K562 (cell line): Measurements from ENCODE around the gene EXTL1. TPM values are rescaled to one million over a fixed set of nuclear protein-coding genes. Genes with fewer than 3 reads are reported as not detected.

Experiments used
- ATAC-seq: fragments of 200-7000 bp; cut with Tn5 transposase; 3 replicates; pipeline ENCODE4 v1.9.1; 2020; ENCODE audit warnings: moderate library complexity
- BruUV-seq: library from RNA; stranded (reverse); fragments of 400-500 nt; replicated peaks from 2 replicates; lab custom pipeline; 2021; lab: Mats Ljungman, UMichigan
- CTCF ChIA-PET: fragments of 300-600 bp; formaldehyde crosslinking; extraction: SDS; loops from one replicate; lab custom pipeline; 2021; ENCODE audit warnings: low intra/inter-chr PET ratio; lab: Yijun Ruan, JAX
- POLR2A ChIA-PET: fragments of 300-600, 350-650 bp; sonication (Branson Sonifier 250); formaldehyde crosslinking; extraction: SDS; loops from one replicate; lab custom pipeline; 2021; ENCODE audit warnings: antibody characterized with exemption, inconsistent platforms; lab: Yijun Ruan, JAX
- DNase-seq, 4 experiments: peaks; one replicate each; pipeline versions ENCODE4 v3.0.0 to v3.0.0-alpha.2; 2011 to 2018; ENCODE audit warnings: low spot score in 3 of 4, mixed read lengths in 3 of 4; ENCODE audit errors: extremely low read depth in 1 of 4
- FAIRE-seq: peaks from 2 replicates; lab custom pipeline; 2011; peaks lifted over from hg19 to GRCh38; lab: Jason Lieb, UNC
- H2AFZ ChIP-seq: 2 replicates; pipeline ENCODE4 v1.6.0; 2011; ENCODE audit warnings: low read depth, low read length, control low read depth, inconsistent platforms
- H3K27ac ChIP-seq: fragments of 200-600 bp; 3 replicates; pipeline ENCODE4 v1.8.0; 2011; ENCODE audit warnings: low read depth, mild to moderate bottlenecking, control low read depth, inconsistent platforms, low read length, moderate library complexity, mixed read lengths; ENCODE audit errors: extremely low read depth
- H3K27me3 ChIP-seq, 2 experiments: fragments of 300-600 bp in 1 of 2; 2 replicates in 1 of 2; 3 replicates in 1 of 2; pipeline versions ENCODE4 v1.6.0 to v1.8.0; 2011; ENCODE audit warnings: inconsistent platforms in 2 of 2, low read length in 2 of 2, mild to moderate bottlenecking in 1 of 2, mixed read lengths in 1 of 2, moderate library complexity in 1 of 2; ENCODE audit not compliant: control insufficient read depth in 2 of 2, insufficient read depth in 2 of 2
- H3K36me3 ChIP-seq: fragments of 300-600 bp; 3 replicates; pipeline ENCODE4 v1.8.0; 2011; ENCODE audit warnings: mild to moderate bottlenecking, low read length, inconsistent platforms; ENCODE audit not compliant: control insufficient read depth, insufficient read depth
- H3K4me1 ChIP-seq, 2 experiments: fragments of 200-600 bp in 1 of 2; replicated peaks in 1 of 2; 2 replicates in 1 of 2; 3 replicates in 1 of 2; pipeline versions ENCODE4 v1.5.1 to v1.8.0; 2011; ENCODE audit warnings: inconsistent platforms in 2 of 2, low read length in 2 of 2, mild to moderate bottlenecking in 1 of 2, mixed read lengths in 1 of 2, moderate library complexity in 1 of 2; ENCODE audit not compliant: control insufficient read depth in 2 of 2, insufficient read depth in 2 of 2
- H3K4me2 ChIP-seq: 2 replicates; pipeline ENCODE4 v1.6.1; 2011; ENCODE audit warnings: low read length, control low read depth, inconsistent platforms, mixed read lengths; ENCODE audit not compliant: insufficient read depth
- H3K4me3 ChIP-seq: fragments of 200-600 bp; sonication (generic), shearing (Covaris generic); 2 replicates; pipeline ENCODE4 v1.5.1; 2016; ENCODE audit warnings: control low read depth, inconsistent platforms
- H3K79me2 ChIP-seq: fragments of 200-600 bp; 3 replicates; pipeline ENCODE4 v1.8.0; 2011; ENCODE audit warnings: low read length, inconsistent platforms; ENCODE audit not compliant: control insufficient read depth, insufficient read depth
- H3K9ac ChIP-seq, 2 experiments: 2 replicates each; pipeline versions ENCODE4 v1.6.0 to v1.6.1; 2011; ENCODE audit warnings: low read depth in 2 of 2, low read length in 2 of 2, control low read depth in 1 of 2, inconsistent platforms in 1 of 2, mild to moderate bottlenecking in 1 of 2, mixed read lengths in 1 of 2; ENCODE audit not compliant: insufficient read depth in 1 of 2
- H3K9me1 ChIP-seq: one replicate; pipeline ENCODE4 v1.6.0; 2011; ENCODE audit warnings: inconsistent platforms, mild to moderate bottlenecking, low read length, moderate library complexity; ENCODE audit not compliant: control insufficient read depth, insufficient read depth
- H3K9me3 ChIP-seq: replicated peaks from 2 replicates; pipeline ENCODE4 v1.5.1; 2011; ENCODE audit warnings: low read depth, low read length, inconsistent platforms; ENCODE audit not compliant: control insufficient read depth, insufficient read depth
- H4K20me1 ChIP-seq: replicated peaks from 2 replicates; pipeline ENCODE4 v1.6.1; 2011; ENCODE audit warnings: low read length, inconsistent platforms, mixed read lengths; ENCODE audit not compliant: control insufficient read depth, insufficient read depth
- L3MBTL2 ChIP-seq: fragments of 450-650 bp; IDR thresholded peaks from 2 replicates; pipeline ENCODE4 v1.6.1; 2016; ENCODE audit warnings: mild to moderate bottlenecking, moderate library complexity
- ZKSCAN3 ChIP-seq: fragments of 250-450 bp; sonication (Bioruptor Pico); IDR thresholded peaks from 2 replicates; pipeline ENCODE4 v1.4.0; 2020
- ZSCAN29 ChIP-seq: fragments of 450-650 bp; IDR thresholded peaks from 2 replicates; pipeline ENCODE4 v1.6.1; 2017
- WGBS: fragments of 100-300 bp; shearing (Covaris generic); methylation state at CpG from one replicate; pipeline ENCODE4 v1.1.6; 2016; ENCODE audit warnings: low coverage, mixed read lengths; ENCODE audit not compliant: insufficient coverage; ENCODE audit errors: missing lambda C conversion rate; 5-methylcytosine and 5-hydroxymethylcytosine counted together
- in situ Hi-C: fragments of 300-500 bp; cut with MboI; formaldehyde crosslinking; loops from 4 replicates; pipeline ENCODE4 v1.15.0; 2018; ENCODE audit warnings: inconsistent platforms, mixed read lengths
- intact Hi-C: fragments of 100-400 bp; cut with micrococcal nuclease; formaldehyde crosslinking; loops from 2 replicates; pipeline ENCODE4 v1.14.2; 2022
- polyA plus RNA-seq, 8 experiments: library from polyadenylated mRNA; depleted of rRNA in 4 of 8; stranded (reverse) in 5 of 8; unstranded in 3 of 8; fragments of >200 nt; fragmentation: Nextera tagmentation in 2 of 8; fragmentation: Illumina TruSeq in 1 of 8; extraction: Ambion mirVana in 2 of 8; extraction: Trizol in 1 of 8; gene quantifications; 2 replicates each; pipeline versions ENCODE4 v1.2.1 to v1.2.3, GENCODE V29; 2011 to 2014; ENCODE audit warnings: inconsistent platforms in 1 of 8, missing spikeins in 1 of 8
- total RNA-seq, 7 experiments: library from RNA; depleted of rRNA in 6 of 7; stranded (reverse); fragments of >200 nt in 6 of 7; fragmentation: Illumina TruSeq in 2 of 7; extraction: Trizol in 2 of 7; gene quantifications; 2 replicates each; pipeline versions ENCODE4 v1.2.1 to v1.2.3, GENCODE V29; 2011 to 2021; ENCODE audit warnings: low replicate concordance in 1 of 7
- TF ChIP-seq, protein P1 (sequence below): fragments of 450-650 bp; IDR thresholded peaks from 2 replicates; pipeline ENCODE4 v1.6.1; 2016; ENCODE audit warnings: mild to moderate bottlenecking, moderate library complexity
- TF ChIP-seq, protein P2 (sequence below), 2 experiments: IDR thresholded peaks; 2 replicates each; pipeline ENCODE4 v1.6.1; 2011; ENCODE audit warnings: borderline replicate concordance in 1 of 2, control low read depth in 1 of 2, low read depth in 1 of 2, low read length in 1 of 2, mild to moderate bottlenecking in 1 of 2, mixed read lengths in 1 of 2, moderate library complexity in 1 of 2; ENCODE audit not compliant: insufficient read depth in 1 of 2, insufficient read length in 1 of 2, poor library complexity in 1 of 2, severe bottlenecking in 1 of 2; ENCODE audit errors: extremely low read depth in 1 of 2
- TF ChIP-seq, protein P3 (sequence below): fragments of 250-450 bp; sonication (Bioruptor Pico); IDR thresholded peaks from 2 replicates; pipeline ENCODE4 v1.4.0; 2020; ENCODE audit warnings: mild to moderate bottlenecking

EXTL1 gene
- total and polyA plus RNA-seq, 9 of the 15 experiments (the other 6 are each of a cell fraction or from before 2014, with no cell fraction given): 0.04 to 0.23 (median 0.08) TPM; not detected in 3

DNA sequence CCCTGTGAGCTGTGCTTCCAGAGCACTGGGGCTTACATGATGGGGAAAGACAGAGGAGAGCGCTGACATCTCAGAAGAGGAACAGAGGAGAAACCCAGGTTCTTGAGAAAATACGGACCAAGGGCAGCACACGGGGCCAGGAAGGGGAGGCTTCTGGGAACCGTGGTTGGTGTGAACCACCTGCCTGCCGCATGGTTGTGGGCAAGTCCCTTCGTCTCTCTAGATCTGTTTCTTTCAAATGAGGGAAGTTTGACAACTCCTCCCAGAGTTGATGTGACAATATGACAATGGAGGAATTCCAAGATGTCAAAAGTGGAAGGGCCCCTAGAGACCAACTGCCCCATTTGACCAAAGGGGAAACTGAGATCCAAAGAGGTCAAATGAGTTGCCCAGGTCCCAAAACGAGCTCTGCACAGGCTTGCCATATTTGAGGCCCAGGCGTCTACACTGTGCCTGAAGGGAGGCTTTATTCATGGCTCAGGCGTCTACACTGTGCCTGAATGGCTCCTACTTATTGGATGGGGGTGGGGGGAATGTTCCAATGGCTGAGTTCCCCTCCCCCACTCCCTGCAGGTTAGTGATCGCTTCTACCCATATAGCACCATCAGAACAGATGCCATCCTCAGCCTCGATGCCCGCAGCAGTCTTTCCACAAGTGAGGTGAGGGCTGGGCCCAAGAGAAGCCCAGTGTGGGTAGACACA is 11.2 kb downstream of the EXTL1 start:
- CTCF ChIA-PET: no interaction called here
- no peak for ATAC-seq
- FAIRE-seq: no peak
- TF ChIP-seq ZSCAN29 (peak; percentile 81), L3MBTL2 (peak; percentile 42; the same call in 1 of the 2 replicates), ZKSCAN3 (CRISPR knock-in tag) (no peak)
- TF ChIP-seq, protein P1, sequence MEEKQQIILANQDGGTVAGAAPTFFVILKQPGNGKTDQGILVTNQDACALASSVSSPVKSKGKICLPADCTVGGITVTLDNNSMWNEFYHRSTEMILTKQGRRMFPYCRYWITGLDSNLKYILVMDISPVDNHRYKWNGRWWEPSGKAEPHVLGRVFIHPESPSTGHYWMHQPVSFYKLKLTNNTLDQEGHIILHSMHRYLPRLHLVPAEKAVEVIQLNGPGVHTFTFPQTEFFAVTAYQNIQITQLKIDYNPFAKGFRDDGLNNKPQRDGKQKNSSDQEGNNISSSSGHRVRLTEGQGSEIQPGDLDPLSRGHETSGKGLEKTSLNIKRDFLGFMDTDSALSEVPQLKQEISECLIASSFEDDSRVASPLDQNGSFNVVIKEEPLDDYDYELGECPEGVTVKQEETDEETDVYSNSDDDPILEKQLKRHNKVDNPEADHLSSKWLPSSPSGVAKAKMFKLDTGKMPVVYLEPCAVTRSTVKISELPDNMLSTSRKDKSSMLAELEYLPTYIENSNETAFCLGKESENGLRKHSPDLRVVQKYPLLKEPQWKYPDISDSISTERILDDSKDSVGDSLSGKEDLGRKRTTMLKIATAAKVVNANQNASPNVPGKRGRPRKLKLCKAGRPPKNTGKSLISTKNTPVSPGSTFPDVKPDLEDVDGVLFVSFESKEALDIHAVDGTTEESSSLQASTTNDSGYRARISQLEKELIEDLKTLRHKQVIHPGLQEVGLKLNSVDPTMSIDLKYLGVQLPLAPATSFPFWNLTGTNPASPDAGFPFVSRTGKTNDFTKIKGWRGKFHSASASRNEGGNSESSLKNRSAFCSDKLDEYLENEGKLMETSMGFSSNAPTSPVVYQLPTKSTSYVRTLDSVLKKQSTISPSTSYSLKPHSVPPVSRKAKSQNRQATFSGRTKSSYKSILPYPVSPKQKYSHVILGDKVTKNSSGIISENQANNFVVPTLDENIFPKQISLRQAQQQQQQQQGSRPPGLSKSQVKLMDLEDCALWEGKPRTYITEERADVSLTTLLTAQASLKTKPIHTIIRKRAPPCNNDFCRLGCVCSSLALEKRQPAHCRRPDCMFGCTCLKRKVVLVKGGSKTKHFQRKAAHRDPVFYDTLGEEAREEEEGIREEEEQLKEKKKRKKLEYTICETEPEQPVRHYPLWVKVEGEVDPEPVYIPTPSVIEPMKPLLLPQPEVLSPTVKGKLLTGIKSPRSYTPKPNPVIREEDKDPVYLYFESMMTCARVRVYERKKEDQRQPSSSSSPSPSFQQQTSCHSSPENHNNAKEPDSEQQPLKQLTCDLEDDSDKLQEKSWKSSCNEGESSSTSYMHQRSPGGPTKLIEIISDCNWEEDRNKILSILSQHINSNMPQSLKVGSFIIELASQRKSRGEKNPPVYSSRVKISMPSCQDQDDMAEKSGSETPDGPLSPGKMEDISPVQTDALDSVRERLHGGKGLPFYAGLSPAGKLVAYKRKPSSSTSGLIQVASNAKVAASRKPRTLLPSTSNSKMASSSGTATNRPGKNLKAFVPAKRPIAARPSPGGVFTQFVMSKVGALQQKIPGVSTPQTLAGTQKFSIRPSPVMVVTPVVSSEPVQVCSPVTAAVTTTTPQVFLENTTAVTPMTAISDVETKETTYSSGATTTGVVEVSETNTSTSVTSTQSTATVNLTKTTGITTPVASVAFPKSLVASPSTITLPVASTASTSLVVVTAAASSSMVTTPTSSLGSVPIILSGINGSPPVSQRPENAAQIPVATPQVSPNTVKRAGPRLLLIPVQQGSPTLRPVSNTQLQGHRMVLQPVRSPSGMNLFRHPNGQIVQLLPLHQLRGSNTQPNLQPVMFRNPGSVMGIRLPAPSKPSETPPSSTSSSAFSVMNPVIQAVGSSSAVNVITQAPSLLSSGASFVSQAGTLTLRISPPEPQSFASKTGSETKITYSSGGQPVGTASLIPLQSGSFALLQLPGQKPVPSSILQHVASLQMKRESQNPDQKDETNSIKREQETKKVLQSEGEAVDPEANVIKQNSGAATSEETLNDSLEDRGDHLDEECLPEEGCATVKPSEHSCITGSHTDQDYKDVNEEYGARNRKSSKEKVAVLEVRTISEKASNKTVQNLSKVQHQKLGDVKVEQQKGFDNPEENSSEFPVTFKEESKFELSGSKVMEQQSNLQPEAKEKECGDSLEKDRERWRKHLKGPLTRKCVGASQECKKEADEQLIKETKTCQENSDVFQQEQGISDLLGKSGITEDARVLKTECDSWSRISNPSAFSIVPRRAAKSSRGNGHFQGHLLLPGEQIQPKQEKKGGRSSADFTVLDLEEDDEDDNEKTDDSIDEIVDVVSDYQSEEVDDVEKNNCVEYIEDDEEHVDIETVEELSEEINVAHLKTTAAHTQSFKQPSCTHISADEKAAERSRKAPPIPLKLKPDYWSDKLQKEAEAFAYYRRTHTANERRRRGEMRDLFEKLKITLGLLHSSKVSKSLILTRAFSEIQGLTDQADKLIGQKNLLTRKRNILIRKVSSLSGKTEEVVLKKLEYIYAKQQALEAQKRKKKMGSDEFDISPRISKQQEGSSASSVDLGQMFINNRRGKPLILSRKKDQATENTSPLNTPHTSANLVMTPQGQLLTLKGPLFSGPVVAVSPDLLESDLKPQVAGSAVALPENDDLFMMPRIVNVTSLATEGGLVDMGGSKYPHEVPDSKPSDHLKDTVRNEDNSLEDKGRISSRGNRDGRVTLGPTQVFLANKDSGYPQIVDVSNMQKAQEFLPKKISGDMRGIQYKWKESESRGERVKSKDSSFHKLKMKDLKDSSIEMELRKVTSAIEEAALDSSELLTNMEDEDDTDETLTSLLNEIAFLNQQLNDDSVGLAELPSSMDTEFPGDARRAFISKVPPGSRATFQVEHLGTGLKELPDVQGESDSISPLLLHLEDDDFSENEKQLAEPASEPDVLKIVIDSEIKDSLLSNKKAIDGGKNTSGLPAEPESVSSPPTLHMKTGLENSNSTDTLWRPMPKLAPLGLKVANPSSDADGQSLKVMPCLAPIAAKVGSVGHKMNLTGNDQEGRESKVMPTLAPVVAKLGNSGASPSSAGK: peak; percentile 79
- TF ChIP-seq, protein P2, sequence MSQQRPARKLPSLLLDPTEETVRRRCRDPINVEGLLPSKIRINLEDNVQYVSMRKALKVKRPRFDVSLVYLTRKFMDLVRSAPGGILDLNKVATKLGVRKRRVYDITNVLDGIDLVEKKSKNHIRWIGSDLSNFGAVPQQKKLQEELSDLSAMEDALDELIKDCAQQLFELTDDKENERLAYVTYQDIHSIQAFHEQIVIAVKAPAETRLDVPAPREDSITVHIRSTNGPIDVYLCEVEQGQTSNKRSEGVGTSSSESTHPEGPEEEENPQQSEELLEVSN (IDR thresholded peaks at IDR 0.05; ENCODE audit: borderline replicate concordance in 1 of 2, extremely low read depth in 1 of 2, insufficient read depth in 1 of 2, insufficient read length in 1 of 2, low read depth in 1 of 2, low read length in 1 of 2, poor library complexity in 1 of 2, severe bottlenecking in 1 of 2): peak in 1 of 2 experiments; percentile 52
- TF ChIP-seq, protein P3, sequence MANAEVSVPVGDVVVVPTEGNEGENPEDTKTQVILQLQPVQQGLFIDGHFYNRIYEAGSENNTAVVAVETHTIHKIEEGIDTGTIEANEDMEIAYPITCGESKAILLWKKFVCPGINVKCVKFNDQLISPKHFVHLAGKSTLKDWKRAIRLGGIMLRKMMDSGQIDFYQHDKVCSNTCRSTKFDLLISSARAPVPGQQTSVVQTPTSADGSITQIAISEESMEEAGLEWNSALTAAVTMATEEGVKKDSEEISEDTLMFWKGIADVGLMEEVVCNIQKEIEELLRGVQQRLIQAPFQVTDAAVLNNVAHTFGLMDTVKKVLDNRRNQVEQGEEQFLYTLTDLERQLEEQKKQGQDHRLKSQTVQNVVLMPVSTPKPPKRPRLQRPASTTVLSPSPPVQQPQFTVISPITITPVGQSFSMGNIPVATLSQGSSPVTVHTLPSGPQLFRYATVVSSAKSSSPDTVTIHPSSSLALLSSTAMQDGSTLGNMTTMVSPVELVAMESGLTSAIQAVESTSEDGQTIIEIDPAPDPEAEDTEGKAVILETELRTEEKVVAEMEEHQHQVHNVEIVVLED (CRISPR knock-in tag): no peak

More for the DNA sequence above, 11.2 kb downstream of the EXTL1 start:
- H3K9me1 ChIP-seq: no peaks in the 10 kb centered on the region
- POLR2A ChIA-PET: interaction anchor here (0.6 to 1.5 kb wide), 6 partner anchors 8 to 209 kb away, joined by 3 to 7 read pairs (median 4); partner anchors contain the start of genes CEP85 and TRIM63
- H3K27me3 ChIP-seq: no peaks in the 10 kb centered on the region
- WGBS: 66% methylated on average over 12 of the region's 12 CpGs
- intact Hi-C loops: no loop called here
- in situ Hi-C loops: no loop called here
- no peaks in the 10 kb centered on the region for H3K36me3 ChIP-seq
- no peak for DNase-seq
- BruUV-seq: no TSS peak
- no peak overlapping the region for H3K4me3 ChIP-seq
- H3K27ac ChIP-seq: no peak overlapping the region
- H3K79me2 ChIP-seq: peaks cover 8% of the 10 kb centered on the region; the same call in 2 of the 3 replicates
- peak overlapping the region in 1 of 2 experiments; percentile 77; a peak in 1 of 4 replicates for H3K9ac ChIP-seq
- no peak overlapping the region for H2AFZ ChIP-seq
- H4K20me1 ChIP-seq: no peaks in the 10 kb centered on the region
- peaks cover 34 to 67% of the 10 kb centered on the region in 2 experiments for H3K4me1 ChIP-seq
- H3K4me2 ChIP-seq: no peak overlapping the region
- H3K9me3 ChIP-seq: no peaks in the 10 kb centered on the region
